HepG2 (cell line): ENCODE measurements around the gene GMPPB. TPM values are rescaled to one million over a fixed set of nuclear protein-coding genes. Genes with fewer than 3 reads are reported as not detected.

ENCODE experiments used
- CC2D1A ChIP-seq: sonication (generic); formaldehyde crosslinking; IDR thresholded peaks from 2 replicates; pipeline ENCODE4 v1.8.1; 2023; ENCODE audit warnings: mild to moderate bottlenecking, missing genetic modification reagents
- GLI4 ChIP-seq: sonication (generic); formaldehyde crosslinking; IDR thresholded peaks from 2 replicates; pipeline ENCODE4 v1.5.1; 2020; ENCODE audit warnings: missing genetic modification reagents, mild to moderate bottlenecking, moderate library complexity, borderline replicate concordance
- MTF1 ChIP-seq: sonication (generic); formaldehyde crosslinking; IDR thresholded peaks from 2 replicates; pipeline ENCODE4 v1.5.0; 2020; ENCODE audit warnings: missing genetic modification reagents
- ONECUT2 ChIP-seq: sonication (generic); formaldehyde crosslinking; IDR thresholded peaks from 2 replicates; pipeline ENCODE4 v1.4.0; 2020; ENCODE audit warnings: missing genetic modification reagents
- PRPF4 ChIP-seq: fragments of 200-400 bp; formaldehyde crosslinking; IDR thresholded peaks from 2 replicates; pipeline ENCODE4 v1.6.1; 2016; ENCODE audit warnings: low read length, low read depth; ENCODE audit not compliant: poor library complexity, severe bottlenecking
- RXRA ChIP-seq: sonication (generic); formaldehyde crosslinking; IDR thresholded peaks from 2 replicates; pipeline ENCODE4 v1.5.1; 2020; ENCODE audit warnings: missing genetic modification reagents
- XRCC5 ChIP-seq: fragments of 200-400 bp; formaldehyde crosslinking; optimal IDR thresholded peaks from 2 replicates; pipeline ENCODE3; 2017; ENCODE audit warnings: mild to moderate bottlenecking, low read length
- ZNF160 ChIP-seq: sonication (generic); formaldehyde crosslinking; IDR thresholded peaks from 2 replicates; pipeline ENCODE4 v1.8.0; 2022; ENCODE audit warnings: mild to moderate bottlenecking, inconsistent platforms, missing genetic modification reagents
- ZNF317 ChIP-seq: sonication (generic); formaldehyde crosslinking; IDR thresholded peaks from 2 replicates; pipeline ENCODE4 v1.5.0; 2020; ENCODE audit warnings: mild to moderate bottlenecking, missing genetic modification reagents
- ZNF563 ChIP-seq: sonication (generic); formaldehyde crosslinking; IDR thresholded peaks from 2 replicates; pipeline ENCODE4 v1.8.0; 2022; ENCODE audit warnings: mild to moderate bottlenecking, moderate library complexity, missing genetic modification reagents
- ZNF570 ChIP-seq: sonication (generic); formaldehyde crosslinking; IDR thresholded peaks from 2 replicates; pipeline ENCODE4 v1.4.0; 2020; ENCODE audit warnings: mild to moderate bottlenecking, missing genetic modification reagents, borderline replicate concordance
- ZNF629 ChIP-seq: sonication (generic); formaldehyde crosslinking; conservative IDR thresholded peaks from 2 replicates; pipeline ENCODE4 v1.5.0; 2020; ENCODE audit warnings: missing genetic modification reagents
- polyA plus RNA-seq, 8 experiments: library from polyadenylated mRNA; depleted of rRNA in 3 of 8; stranded (reverse) in 7 of 8; unstranded in 1 of 8; fragments of >200 nt; fragmentation: Illumina TruSeq in 4 of 8; extraction: Trizol in 4 of 8; gene quantifications; 2 replicates each; pipeline versions ENCODE4 v1.2.1 to v1.2.3, GENCODE V29; 2011 to 2016; ENCODE audit warnings: low read depth in 4 of 8, missing spikeins in 1 of 8, mixed read lengths in 1 of 8; ENCODE audit not compliant: insufficient read depth in 1 of 8
- total RNA-seq, 5 experiments: library from RNA; depleted of rRNA; stranded (reverse); fragments of >200 nt; fragmentation: Illumina TruSeq; extraction: Trizol; gene quantifications; 2 replicates each; pipeline ENCODE4 v1.2.3, GENCODE V29; 2016; ENCODE audit warnings: low read depth in 1 of 5
- TF ChIP-seq, protein P1 (sequence below): sonication (generic); formaldehyde crosslinking; IDR thresholded peaks from 2 replicates; pipeline ENCODE4 v1.4.0; 2020; ENCODE audit warnings: missing genetic modification reagents
- TF ChIP-seq, protein P2 (sequence below): IDR thresholded peaks from 2 replicates; pipeline ENCODE4 v1.6.1; 2012; ENCODE audit warnings: low read length, improper control_type of control experiment
- TF ChIP-seq, protein P3 (sequence below): sonication (generic); formaldehyde crosslinking; IDR thresholded peaks from 2 replicates; pipeline ENCODE4 v1.8.0; 2022; ENCODE audit warnings: missing genetic modification reagents, mild to moderate bottlenecking, inconsistent platforms, borderline replicate concordance
- TF ChIP-seq, protein P4 (sequence below): sonication (generic); formaldehyde crosslinking; IDR thresholded peaks from 2 replicates; pipeline ENCODE4 v1.8.1; 2022; ENCODE audit warnings: low read depth, mild to moderate bottlenecking, missing genetic modification reagents

GMPPB gene
- total and polyA plus RNA-seq, 2 of the 13 experiments (the other 11 are each of a cell fraction or from before 2014, with no cell fraction given) = 6.5 to 23.1 TPM

DNA sequence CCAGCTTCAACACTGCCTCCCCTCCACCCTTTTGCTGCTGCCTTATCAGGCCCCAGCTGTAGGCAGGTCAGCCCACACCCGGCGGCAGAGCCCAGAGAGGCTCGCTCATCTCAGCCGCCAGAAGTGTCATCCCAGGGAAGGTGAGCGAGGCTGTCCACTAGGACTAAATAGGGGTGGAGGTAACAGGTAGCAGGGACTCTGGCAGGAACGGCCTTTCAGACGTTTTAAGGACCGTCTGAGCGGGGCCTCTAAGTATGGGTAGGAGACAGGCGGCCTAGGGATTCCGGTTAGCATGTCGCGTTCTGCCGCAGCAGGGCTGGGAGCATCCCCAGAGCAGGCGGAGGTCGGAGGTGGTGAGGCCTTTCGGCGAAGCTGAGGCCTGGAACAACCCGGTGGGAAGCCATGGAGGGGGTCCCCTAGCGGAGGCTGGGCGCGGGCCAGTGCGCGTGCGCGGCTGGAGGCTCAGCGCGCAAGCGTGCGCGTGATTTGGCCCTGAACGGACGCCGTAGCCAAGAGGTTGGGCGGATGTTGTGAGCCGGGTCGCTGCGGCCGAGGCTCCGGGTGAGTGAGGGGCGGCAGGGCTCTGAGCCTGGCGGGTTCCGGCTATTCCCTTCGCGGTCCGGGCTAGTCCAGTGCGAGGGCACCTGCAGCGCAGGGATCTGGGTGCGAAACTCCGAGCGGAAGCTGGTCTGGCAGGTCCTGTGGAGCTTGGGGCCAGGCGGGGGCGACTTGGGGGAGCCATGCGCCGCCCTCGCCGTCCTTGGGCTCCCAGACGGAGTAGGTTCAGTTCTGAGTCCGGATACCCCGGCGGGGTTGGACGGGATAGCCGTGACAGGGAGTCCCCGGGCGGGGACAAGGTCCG is 34.5 kb downstream of the GMPPB start, which contains the start of the genes MST1 and RNF123 (continued):
- no peak for TF ChIP-seq ZNF160 (CRISPR knock-in tag)
- peak; percentile 66; the same call in 1 of the 2 replicates for TF ChIP-seq RXRA (CRISPR knock-in tag)
- no peak for TF ChIP-seq ZNF317 (CRISPR knock-in tag)
- TF ChIP-seq MTF1 (CRISPR knock-in tag) = no peak
- no peak for TF ChIP-seq PRPF4
- no peak for TF ChIP-seq XRCC5
- TF ChIP-seq, protein P1, sequence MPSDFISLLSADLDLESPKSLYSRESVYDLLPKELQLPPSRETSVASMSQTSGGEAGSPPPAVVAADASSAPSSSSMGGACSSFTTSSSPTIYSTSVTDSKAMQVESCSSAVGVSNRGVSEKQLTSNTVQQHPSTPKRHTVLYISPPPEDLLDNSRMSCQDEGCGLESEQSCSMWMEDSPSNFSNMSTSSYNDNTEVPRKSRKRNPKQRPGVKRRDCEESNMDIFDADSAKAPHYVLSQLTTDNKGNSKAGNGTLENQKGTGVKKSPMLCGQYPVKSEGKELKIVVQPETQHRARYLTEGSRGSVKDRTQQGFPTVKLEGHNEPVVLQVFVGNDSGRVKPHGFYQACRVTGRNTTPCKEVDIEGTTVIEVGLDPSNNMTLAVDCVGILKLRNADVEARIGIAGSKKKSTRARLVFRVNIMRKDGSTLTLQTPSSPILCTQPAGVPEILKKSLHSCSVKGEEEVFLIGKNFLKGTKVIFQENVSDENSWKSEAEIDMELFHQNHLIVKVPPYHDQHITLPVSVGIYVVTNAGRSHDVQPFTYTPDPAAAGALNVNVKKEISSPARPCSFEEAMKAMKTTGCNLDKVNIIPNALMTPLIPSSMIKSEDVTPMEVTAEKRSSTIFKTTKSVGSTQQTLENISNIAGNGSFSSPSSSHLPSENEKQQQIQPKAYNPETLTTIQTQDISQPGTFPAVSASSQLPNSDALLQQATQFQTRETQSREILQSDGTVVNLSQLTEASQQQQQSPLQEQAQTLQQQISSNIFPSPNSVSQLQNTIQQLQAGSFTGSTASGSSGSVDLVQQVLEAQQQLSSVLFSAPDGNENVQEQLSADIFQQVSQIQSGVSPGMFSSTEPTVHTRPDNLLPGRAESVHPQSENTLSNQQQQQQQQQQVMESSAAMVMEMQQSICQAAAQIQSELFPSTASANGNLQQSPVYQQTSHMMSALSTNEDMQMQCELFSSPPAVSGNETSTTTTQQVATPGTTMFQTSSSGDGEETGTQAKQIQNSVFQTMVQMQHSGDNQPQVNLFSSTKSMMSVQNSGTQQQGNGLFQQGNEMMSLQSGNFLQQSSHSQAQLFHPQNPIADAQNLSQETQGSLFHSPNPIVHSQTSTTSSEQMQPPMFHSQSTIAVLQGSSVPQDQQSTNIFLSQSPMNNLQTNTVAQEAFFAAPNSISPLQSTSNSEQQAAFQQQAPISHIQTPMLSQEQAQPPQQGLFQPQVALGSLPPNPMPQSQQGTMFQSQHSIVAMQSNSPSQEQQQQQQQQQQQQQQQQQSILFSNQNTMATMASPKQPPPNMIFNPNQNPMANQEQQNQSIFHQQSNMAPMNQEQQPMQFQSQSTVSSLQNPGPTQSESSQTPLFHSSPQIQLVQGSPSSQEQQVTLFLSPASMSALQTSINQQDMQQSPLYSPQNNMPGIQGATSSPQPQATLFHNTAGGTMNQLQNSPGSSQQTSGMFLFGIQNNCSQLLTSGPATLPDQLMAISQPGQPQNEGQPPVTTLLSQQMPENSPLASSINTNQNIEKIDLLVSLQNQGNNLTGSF (CRISPR knock-in tag) = no peak
- TF ChIP-seq, protein P2, sequence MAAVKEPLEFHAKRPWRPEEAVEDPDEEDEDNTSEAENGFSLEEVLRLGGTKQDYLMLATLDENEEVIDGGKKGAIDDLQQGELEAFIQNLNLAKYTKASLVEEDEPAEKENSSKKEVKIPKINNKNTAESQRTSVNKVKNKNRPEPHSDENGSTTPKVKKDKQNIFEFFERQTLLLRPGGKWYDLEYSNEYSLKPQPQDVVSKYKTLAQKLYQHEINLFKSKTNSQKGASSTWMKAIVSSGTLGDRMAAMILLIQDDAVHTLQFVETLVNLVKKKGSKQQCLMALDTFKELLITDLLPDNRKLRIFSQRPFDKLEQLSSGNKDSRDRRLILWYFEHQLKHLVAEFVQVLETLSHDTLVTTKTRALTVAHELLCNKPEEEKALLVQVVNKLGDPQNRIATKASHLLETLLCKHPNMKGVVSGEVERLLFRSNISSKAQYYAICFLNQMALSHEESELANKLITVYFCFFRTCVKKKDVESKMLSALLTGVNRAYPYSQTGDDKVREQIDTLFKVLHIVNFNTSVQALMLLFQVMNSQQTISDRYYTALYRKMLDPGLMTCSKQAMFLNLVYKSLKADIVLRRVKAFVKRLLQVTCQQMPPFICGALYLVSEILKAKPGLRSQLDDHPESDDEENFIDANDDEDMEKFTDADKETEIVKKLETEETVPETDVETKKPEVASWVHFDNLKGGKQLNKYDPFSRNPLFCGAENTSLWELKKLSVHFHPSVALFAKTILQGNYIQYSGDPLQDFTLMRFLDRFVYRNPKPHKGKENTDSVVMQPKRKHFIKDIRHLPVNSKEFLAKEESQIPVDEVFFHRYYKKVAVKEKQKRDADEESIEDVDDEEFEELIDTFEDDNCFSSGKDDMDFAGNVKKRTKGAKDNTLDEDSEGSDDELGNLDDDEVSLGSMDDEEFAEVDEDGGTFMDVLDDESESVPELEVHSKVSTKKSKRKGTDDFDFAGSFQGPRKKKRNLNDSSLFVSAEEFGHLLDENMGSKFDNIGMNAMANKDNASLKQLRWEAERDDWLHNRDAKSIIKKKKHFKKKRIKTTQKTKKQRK = no peak
- no peak for TF ChIP-seq ZNF570 (CRISPR knock-in tag)
- no peak for TF ChIP-seq ZNF629 (CRISPR knock-in tag)
- 0 out of 2 replicates have a peak, but pooled peaks have one; percentile 33 for TF ChIP-seq CC2D1A (CRISPR knock-in tag)
- TF ChIP-seq ZNF563 (CRISPR knock-in tag) = 0 out of 2 replicates have a peak, but pooled peaks have one; percentile 21
- TF ChIP-seq, protein P3, sequence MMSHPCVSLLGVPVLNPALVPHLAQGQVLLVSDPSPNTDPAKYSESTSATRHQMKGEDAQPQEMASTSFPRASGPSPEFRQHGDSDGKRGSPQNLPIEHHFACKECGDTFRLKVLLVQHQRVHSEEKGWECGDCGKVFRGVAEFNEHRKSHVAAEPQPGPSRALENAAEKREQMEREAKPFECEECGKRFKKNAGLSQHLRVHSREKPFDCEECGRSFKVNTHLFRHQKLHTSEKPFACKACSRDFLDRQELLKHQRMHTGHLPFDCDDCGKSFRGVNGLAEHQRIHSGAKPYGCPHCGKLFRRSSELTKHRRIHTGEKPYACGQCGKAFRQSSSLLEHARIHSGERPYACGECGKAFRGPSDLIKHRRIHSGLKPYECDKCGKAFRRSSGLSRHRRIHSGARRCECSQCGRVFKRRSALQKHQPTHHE = no peak; the same call in 1 of the 2 replicates
- TF ChIP-seq, protein P4, sequence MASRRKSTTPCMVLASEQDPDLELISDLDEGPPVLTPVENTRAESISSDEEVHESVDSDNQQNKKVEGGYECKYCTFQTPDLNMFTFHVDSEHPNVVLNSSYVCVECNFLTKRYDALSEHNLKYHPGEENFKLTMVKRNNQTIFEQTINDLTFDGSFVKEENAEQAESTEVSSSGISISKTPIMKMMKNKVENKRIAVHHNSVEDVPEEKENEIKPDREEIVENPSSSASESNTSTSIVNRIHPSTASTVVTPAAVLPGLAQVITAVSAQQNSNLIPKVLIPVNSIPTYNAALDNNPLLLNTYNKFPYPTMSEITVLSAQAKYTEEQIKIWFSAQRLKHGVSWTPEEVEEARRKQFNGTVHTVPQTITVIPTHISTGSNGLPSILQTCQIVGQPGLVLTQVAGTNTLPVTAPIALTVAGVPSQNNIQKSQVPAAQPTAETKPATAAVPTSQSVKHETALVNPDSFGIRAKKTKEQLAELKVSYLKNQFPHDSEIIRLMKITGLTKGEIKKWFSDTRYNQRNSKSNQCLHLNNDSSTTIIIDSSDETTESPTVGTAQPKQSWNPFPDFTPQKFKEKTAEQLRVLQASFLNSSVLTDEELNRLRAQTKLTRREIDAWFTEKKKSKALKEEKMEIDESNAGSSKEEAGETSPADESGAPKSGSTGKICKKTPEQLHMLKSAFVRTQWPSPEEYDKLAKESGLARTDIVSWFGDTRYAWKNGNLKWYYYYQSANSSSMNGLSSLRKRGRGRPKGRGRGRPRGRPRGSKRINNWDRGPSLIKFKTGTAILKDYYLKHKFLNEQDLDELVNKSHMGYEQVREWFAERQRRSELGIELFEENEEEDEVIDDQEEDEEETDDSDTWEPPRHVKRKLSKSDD (CRISPR knock-in tag) = no peak
- TF ChIP-seq ONECUT2 = no peak
- no peak for TF ChIP-seq GLI4 (CRISPR knock-in tag)
